A673 (cell line): ENCODE results near the gene CYP21A2.
"Not testable (repeated sequence)": the region's sequence is repeated elsewhere in the genome, so short reads cannot be mapped to it uniquely, and the experiment has no call there.

ENCODE experiments used
- EZH2 ChIP-seq: fragments of 200-600 bp; sonication (generic); IDR thresholded peaks from 2 replicates; pipeline ENCODE4 v1.6.1; 2017; ENCODE audit warnings: borderline replicate concordance, low read depth, mild to moderate bottlenecking, mixed read lengths, antibody characterized with exemption, low read length; ENCODE audit not compliant: poor library complexity, severe bottlenecking
- TF ChIP-seq, protein P1 (sequence below): fragments of 300-800, 200-600 bp; sonication (generic); conservative IDR thresholded peaks from 2 replicates; pipeline ENCODE4 v1.5.1; 2017; ENCODE audit warnings: low read depth, mild to moderate bottlenecking, antibody characterized with exemption, low read length, moderate library complexity, mixed read lengths

DNA sequence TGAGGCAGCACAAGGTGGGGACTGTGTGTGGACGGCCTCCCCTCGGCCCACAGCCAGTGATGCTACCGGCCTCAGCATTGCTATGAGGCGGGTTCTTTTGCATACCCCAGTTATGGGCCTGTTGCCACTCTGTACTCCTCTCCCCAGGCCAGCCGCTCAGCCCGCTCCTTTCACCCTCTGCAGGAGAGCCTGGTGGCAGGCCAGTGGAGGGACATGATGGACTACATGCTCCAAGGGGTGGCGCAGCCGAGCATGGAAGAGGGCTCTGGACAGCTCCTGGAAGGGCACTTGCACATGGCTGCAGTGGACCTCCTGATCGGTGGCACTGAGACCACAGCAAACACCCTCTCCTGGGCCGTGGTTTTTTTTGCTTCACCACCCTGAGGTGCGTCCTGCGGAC, 31.1 kb upstream of the CYP21A2 start:
- TF ChIP-seq, protein P1, sequence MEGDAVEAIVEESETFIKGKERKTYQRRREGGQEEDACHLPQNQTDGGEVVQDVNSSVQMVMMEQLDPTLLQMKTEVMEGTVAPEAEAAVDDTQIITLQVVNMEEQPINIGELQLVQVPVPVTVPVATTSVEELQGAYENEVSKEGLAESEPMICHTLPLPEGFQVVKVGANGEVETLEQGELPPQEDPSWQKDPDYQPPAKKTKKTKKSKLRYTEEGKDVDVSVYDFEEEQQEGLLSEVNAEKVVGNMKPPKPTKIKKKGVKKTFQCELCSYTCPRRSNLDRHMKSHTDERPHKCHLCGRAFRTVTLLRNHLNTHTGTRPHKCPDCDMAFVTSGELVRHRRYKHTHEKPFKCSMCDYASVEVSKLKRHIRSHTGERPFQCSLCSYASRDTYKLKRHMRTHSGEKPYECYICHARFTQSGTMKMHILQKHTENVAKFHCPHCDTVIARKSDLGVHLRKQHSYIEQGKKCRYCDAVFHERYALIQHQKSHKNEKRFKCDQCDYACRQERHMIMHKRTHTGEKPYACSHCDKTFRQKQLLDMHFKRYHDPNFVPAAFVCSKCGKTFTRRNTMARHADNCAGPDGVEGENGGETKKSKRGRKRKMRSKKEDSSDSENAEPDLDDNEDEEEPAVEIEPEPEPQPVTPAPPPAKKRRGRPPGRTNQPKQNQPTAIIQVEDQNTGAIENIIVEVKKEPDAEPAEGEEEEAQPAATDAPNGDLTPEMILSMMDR: not testable (repeated sequence)
- not testable (repeated sequence) for TF ChIP-seq EZH2
